HG03139 (cell line): ENCODE results near the gene CDH4.

Experiments used
- ATAC-seq: cut with Tn5 transposase; IDR thresholded peaks from one replicate; pipeline ENCODE4 v1.9.1; 2021; ENCODE audit not compliant: unreplicated experiment

Gene CDH4

GRCh38 chr20:61723529-61724257 lies 471.6 kb downstream of the CDH4 start:
- no peak for ATAC-seq

GRCh38 chr20:61724376-61724775 lies 472.3 kb downstream of the CDH4 start:
- no peak for ATAC-seq

GRCh38 chr20:61725145-61725544 lies 473.1 kb downstream of the CDH4 start:
- ATAC-seq: no peak

GRCh38 chr20:61725966-61726365 lies 473.9 kb downstream of the CDH4 start:
- no peak for ATAC-seq

GRCh38 chr20:61726979-61727378 lies 474.9 kb downstream of the CDH4 start:
- ATAC-seq: no peak

GRCh38 chr20:61727761-61728160 lies 475.7 kb downstream of the CDH4 start:
- no peak for ATAC-seq

GRCh38 chr20:61728326-61728725 lies 476.3 kb downstream of the CDH4 start:
- no peak for ATAC-seq

- no peak for ATAC-seq
Observed at GRCh38 chr20:61728786-61729770, 477.0 kb downstream of the CDH4 start.

GRCh38 chr20:61730631-61731362 lies 478.7 kb downstream of the CDH4 start:
- no peak for ATAC-seq

- no peak for ATAC-seq
Observed at GRCh38 chr20:61731363-61732181, 479.5 kb downstream of the CDH4 start.

GRCh38 chr20:61732511-61733210 lies 480.6 kb downstream of the CDH4 start:
- ATAC-seq: no peak

GRCh38 chr20:61733216-61733615 lies 481.2 kb downstream of the CDH4 start:
- no peak for ATAC-seq

GRCh38 chr20:61733891-61734732 lies 482.1 kb downstream of the CDH4 start:
- ATAC-seq: no peak

- no peak for ATAC-seq
Observed at GRCh38 chr20:61734733-61735502, 482.9 kb downstream of the CDH4 start.

GRCh38 chr20:61735503-61735785 lies 483.4 kb downstream of the CDH4 start:
- no peak for ATAC-seq

GRCh38 chr20:61736001-61736635 lies 484.1 kb downstream of the CDH4 start:
- ATAC-seq: no peak

- ATAC-seq: no peak
Observed at GRCh38 chr20:61736751-61737310, 484.8 kb downstream of the CDH4 start.

GRCh38 chr20:61737346-61737745 lies 485.3 kb downstream of the CDH4 start:
- ATAC-seq: no peak
